ENCODE results near the gene MORC2.

Gene MORC2

GRCh38 chr22:30968015-30968923 lies at the start of gene MORC2:
MORC2 (minus strand) TSS chr22:30968774; CDS start chr22:30967889, 885 bp downstream.
- TF ChIP-seq CTCF (IDR thresholded peaks at IDR 0.05; ENCODE audit: extremely low read depth, insufficient read depth, missing control alignments) = no peak
- in situ Hi-C loops (cut with MboI; ENCODE audit: low pct_unique_long_range_greater_than_20kb, low sequenced_read_pairs, unreplicated experiment) = no loop called here
- DNase-seq (ENCODE audit: low spot score) = no peak

- in situ Hi-C loops (cut with MboI; ENCODE audit: low pct_unique_long_range_greater_than_20kb, low sequenced_read_pairs, unreplicated experiment) = no loop called here
- no peak for DNase-seq (ENCODE audit: low spot score)
- no peak for TF ChIP-seq CTCF (IDR thresholded peaks at IDR 0.05; ENCODE audit: extremely low read depth, insufficient read depth, missing control alignments)
Measured at GRCh38 chr22:31005535-31005934, 37.0 kb upstream of the MORC2 start.

GRCh38 chr22:31001124-31001770 lies 32.7 kb upstream of the MORC2 start:
- no peak for DNase-seq (ENCODE audit: low spot score)
- no peak for TF ChIP-seq CTCF (IDR thresholded peaks at IDR 0.05; ENCODE audit: extremely low read depth, insufficient read depth, missing control alignments)
- in situ Hi-C loops (cut with MboI; ENCODE audit: low pct_unique_long_range_greater_than_20kb, low sequenced_read_pairs, unreplicated experiment) = no loop called here

GRCh38 chr22:30998329-30998728 lies 29.8 kb upstream of the MORC2 start:
- DNase-seq (ENCODE audit: low spot score) = no peak
- TF ChIP-seq CTCF (IDR thresholded peaks at IDR 0.05; ENCODE audit: extremely low read depth, insufficient read depth, missing control alignments) = no peak
- in situ Hi-C loops (cut with MboI; ENCODE audit: low pct_unique_long_range_greater_than_20kb, low sequenced_read_pairs, unreplicated experiment) = no loop called here

- TF ChIP-seq CTCF (IDR thresholded peaks at IDR 0.05; ENCODE audit: extremely low read depth, insufficient read depth, missing control alignments) = no peak
- in situ Hi-C loops (cut with MboI; ENCODE audit: low pct_unique_long_range_greater_than_20kb, low sequenced_read_pairs, unreplicated experiment) = no loop called here
- no peak for DNase-seq (ENCODE audit: low spot score)
Measured at GRCh38 chr22:30996462-30996861, 27.9 kb upstream of the MORC2 start.

- DNase-seq (ENCODE audit: low spot score) = no peak
- no peak for TF ChIP-seq CTCF (IDR thresholded peaks at IDR 0.05; ENCODE audit: extremely low read depth, insufficient read depth, missing control alignments)
- in situ Hi-C loops (cut with MboI; ENCODE audit: low pct_unique_long_range_greater_than_20kb, low sequenced_read_pairs, unreplicated experiment) = no loop called here
Measured at GRCh38 chr22:30994960-30995359, 26.4 kb upstream of the MORC2 start.
